ENCODE results near the gene CSDE1.
"Not testable (repeated sequence)": the region's sequence is repeated elsewhere in the genome, so short reads cannot be mapped to it uniquely, and the experiment has no call there.

CSDE1 gene

DNA sequence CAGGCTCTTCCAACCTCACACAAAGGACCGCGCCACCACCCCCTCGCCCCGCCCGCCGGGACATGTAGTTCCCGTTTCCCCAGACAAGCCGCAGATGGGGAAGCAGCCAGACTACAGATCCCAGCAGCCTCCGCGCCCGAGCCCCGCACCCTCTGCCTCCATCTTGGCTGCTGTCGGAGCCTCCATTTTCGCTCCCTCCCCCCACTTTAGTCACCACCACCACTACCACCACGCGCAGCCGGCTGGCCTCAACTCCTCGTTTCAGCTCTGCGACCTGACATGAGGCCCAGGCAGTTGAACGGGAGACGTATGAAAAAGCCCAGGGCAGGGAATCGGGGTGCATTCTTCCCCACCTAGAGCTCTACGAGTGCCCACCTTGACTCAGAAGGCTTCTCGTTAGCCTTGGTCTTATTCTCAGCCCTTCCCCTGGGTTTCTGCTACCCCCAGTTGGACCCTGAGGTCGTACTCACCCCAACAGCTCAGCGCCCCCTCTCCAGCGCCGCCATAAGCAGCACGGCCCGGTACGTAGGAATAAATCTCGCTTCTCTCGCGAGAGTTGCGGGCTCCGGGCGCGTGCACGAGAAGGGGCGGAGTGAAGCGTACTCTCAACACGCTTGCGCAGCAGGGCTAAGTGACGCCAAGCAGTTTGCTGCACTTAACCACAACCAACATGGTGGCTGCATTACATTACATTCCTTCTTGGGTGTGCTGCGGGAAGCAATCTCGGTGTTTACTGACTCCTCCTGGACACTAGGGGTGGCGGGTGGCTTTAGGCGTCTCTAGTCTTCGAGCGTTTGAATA, at the start of gene CSDE1:
Gene CSDE1 (minus strand): TSS at position 530 of the 801 bp plus-strand sequence. CDS start 18,094 bp downstream, outside the sequence.
- DNase-seq: peak; percentile 89

DNA sequence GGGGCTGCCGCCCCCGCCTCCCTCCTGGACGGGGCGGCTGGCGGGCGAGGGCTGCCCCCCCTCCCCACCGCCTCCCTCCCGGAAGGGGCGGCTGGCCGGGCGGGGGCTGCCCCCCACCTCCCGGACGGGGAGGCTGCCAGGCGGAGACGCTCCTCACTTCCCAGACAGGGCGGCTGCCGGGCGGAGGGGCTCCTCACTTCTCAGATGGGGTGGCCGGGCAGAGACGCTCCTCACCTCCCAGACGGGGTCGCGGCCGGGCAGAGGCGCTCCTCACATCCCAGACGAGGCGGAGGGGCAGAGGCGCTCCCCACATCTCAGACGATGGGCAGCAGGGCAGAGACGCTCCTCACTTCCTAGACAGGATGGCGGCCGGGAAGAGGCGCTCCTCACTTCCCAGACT, 46.7 kb upstream of the CSDE1 start:
- not testable (repeated sequence) for DNase-seq

DNA sequence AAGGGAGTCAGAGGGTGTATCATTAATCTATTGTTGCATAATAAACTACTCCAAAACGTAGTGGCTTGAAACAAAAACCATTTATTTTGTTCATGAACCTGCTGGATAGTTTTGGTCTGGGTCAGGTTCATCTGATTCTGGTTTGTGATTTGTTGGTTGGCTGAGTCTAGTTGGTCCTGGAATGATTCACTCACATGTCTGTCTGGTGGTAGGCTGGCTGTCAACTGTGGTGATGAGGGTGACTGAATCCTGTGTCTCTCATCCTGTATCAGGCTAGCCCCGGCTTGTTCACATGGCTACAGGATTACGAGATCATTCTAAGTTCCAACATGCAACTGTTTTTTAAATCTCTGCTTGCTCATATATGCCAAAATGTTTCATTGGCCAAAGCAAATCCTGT, 45.2 kb upstream of the CSDE1 start:
- DNase-seq: no peak

DNA sequence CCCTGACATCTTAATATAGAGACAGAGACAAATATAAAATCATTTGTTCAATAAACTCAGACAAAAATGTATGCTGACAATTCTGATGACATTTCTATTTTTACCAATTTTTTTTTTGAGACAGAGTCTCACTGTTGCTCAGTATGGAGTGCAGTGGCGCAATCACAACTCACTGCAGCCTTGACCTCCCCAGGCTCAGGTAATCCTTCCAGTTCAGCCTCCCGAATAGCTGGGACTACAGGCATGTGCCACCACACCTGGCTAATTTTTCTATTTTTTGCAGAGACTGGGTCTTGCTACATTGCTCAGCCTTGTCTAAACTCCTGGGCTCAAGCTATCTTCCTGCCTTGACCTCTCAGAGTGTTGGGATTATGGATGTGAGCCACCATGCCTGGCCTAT, 36.3 kb upstream of the CSDE1 start:
- no peak for DNase-seq

DNA sequence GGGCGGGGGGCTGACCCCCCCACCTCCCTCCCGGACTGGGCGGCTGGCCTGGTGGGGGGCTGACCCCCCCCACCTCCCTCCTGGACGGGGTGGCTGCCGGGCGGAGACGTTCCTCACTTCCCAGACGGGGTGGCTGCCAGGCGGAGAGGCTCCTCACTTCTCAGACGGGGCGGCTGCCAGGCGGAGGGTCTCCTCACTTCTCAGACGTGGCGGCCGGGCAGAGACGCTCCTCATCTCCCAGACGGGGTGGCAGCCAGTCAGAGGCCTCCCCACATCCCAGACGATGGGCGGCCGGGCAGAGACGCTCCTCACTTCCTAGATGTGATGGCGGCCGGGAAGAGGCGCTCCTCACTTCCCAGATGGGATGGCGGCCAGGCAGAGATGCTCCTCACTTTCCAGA, 32.8 kb upstream of the CSDE1 start:
- DNase-seq: not testable (repeated sequence)

DNA sequence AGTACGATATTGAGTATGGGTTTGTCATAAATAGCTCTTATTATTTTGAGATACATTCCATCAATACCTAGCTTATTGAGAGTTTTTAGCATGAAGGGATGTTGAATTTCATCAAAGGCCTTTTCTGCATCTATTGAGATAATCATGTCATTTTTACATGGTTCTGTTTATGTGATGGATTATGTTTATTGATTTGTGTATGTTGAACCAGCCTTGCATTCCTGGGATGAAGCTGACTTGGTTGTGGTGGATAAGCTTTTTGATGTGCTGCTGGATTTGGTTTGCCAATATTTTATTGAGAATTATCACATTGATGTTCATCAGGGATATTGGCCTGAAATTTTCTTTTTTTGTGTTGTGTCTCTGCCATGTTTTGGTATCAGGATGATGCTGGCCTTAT, 28.7 kb upstream of the CSDE1 start:
- DNase-seq: not testable (repeated sequence)

DNA sequence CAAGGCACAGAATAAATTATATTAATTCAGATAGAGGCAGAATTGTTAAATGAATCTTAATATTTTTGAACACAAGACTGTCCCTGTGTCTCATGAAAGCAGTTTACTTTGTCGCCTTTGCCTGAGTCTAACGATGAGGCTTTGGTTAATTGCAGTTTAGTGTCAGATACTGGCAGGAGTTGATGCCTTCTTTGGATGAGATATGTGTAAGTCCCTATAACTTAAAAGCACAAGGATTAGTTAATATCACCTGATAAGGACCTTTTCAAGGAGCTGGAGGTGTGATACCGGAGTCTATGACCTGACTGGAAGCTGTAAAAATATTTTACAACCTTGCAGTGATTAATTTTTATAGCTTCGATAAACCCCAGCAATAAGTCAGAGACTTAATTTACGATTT, 24.7 kb upstream of the CSDE1 start:
- DNase-seq: no peak

DNA sequence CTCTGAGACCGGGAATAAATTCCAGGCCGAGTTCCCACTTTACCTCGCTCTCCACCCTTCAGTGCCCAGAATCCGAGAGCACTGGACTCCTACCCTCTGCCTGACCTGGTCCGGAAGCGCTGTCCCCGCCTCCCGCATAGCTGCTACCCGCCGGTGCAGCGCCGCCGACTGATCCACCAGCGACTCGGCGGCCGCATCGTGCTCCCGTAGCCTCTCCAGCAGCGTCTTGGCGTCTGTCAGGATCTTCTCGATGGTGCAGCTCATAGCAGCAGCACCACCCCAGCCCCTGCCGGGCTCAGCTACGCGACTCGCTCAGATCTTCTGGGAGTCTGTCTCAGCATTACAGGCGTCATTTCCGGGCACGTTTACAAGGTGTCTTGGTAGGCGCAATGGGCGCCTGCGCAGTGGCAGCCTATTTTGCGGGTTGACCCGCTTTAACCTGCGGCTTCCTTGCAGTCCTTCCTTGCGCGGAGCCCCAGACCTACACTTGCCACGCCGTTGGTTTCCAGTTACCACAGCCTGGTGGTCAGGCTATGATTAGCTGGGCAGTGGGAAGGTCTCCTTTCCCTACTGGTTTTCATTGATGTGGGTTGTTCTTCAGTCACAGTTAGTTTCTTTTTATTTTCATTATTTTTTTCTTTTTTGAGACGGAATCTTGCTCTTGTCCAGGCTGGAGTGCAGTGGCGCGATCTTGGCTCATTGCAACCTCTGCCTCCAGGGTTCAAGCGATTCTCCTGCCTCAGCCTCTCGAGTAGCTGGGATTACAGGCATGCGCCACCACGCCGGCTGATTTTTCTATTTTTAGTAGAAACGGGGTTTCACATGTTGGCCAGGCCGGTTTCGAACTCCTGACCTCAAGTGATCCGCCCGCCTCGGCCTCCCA, 22.8 kb upstream of the CSDE1 start, which contains the start of gene SIKE1:
Gene SIKE1 (minus strand): TSS at position 342 of the 883 bp plus-strand sequence. CDS start 78 bp downstream, at position 264.
- DNase-seq: peak; percentile 78

DNA sequence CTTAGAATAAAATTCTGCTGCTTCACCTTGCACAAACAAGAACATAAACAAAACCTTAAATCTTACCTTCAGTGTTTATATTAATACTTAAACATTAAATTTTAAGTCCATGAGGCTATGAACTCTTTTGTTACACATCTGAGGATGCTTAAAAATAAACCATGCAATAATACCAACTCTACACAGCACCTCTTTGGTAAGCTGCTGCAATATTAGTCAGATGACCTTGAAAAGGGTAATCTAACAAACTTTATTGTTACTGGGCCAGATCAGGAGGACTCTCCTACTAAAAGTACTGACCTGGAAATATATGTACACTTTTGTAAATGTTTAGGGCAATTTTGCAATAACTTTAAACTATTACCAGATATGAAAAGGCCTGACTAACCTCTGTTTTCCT, 21.9 kb upstream of the CSDE1 start:
- no peak for DNase-seq

DNA sequence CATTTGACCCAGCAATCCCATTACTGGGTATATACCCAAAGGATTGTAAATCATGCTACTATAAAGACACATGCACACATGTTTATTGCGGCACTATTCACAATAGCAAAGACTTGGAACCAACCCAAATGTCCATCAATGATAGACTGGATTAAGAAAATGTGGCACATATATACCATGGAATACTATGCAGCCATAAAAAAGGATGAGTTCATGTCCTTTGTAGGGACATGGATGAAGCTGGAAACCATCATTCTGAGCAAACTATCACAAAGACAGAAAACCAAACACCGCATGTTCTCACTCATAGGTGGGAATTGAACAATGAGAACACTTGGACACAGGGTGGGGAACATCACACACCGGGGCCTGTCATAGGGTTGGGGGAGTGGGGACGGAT, 18.9 kb upstream of the CSDE1 start:
- not testable (repeated sequence) for DNase-seq

DNA sequence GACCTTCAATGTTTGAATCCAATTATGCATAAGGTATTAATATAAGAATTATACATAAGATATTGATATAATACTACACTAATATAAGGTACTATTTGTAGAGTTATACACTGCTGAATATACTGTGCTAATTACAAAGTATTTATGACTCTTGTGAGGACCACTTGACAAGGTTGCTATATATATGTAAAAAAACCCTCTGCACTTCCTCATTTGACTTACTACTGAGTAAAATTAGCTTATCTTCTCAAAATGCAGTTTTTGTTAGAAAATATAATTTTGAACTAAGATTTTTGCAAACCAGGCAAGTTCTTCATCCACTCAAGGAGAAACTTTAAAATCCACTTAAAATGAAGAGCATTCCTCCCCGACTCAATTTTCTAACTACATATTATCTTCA, 14.2 kb upstream of the CSDE1 start:
- no peak for DNase-seq

DNA sequence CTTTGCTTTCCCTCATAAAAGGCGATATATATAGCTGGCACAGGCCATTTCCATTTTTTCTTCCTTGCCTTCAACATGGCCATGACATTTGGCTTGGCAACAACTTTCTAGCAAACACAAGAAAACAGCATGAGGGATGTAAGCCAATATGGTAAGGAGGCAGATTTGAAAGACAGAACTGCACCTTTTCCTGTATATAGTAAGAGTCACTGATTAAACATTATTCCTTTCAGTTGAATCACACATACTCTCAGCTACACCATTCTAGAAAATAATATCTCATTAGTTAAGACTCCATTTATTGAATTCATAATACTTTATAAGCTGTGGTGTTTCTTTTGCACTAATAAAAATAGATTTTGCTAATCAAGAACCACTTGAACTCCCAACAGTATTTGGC, 13.2 kb upstream of the CSDE1 start:
- no peak for DNase-seq

DNA sequence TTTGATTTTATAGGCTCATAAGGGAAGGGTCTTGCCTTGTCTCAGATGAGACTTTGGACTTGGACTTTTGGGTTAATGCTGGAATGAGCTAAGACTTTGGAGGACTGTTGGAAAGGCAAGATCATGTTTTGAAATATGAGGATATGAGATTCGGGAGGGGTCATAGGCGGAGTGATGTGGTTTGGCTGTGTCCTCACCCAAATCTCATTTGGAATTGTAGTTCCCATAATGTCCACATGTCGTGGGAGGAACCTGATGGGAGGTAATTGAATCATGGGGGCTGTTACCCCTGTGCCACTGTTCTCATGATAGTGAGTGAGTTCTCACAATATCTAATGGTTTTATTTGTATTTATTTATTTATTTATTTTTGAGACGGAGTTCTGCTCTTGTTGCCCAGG, 6.9 kb upstream of the CSDE1 start:
- no peak for DNase-seq

DNA sequence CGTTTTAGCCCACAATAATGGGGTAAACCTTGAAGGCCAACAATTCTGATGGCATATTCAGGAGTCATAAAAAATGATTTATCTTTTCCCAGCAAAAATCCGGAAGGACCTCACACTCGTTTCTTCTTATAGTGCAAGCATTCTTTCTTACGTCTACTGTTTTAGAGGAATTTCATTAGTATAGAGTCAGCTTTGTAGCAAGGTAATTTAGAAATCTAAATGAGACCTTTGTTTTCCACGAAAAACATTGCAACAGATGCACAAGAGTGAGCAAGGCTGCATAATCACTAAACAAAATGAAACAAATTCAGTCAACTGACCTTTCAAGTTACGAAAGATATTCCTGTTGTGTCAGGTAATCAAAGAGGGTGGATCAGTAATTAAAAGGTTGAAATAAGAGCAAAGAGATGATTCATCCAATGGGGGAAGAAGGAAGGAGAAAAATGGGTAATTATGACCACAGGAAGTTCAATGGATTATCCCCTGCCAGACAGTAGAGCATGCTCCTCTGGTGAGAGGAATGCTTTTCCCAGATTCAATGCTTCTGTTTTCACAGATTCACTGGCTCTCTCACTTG, 560 bp upstream of the CSDE1 start:
- DNase-seq: no peak

DNA sequence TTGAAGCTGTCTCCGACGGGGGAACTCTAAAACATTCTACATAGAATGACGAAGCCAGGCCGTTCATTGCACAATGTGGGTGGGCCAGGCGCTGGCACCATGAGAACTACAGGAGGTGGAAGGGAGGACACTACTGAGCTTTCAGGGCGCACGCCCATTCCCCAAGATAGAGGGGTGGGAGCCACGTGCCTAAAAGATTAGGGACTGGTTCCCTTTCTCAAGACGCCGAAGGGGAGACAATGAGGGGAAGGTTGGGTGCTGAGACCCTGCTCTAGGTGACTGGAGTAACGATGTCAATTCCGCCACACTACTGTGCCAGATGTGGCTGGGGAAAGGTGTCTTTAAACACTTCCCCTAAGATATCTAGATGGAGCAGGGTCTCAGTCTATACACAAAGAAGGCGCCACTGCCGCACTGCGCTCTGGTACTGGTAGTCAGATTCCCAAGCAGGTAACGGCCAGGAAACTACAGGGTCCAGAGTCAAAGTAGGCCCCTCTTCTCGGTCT, 782 bp downstream of the CSDE1 start:
- DNase-seq: no peak

DNA sequence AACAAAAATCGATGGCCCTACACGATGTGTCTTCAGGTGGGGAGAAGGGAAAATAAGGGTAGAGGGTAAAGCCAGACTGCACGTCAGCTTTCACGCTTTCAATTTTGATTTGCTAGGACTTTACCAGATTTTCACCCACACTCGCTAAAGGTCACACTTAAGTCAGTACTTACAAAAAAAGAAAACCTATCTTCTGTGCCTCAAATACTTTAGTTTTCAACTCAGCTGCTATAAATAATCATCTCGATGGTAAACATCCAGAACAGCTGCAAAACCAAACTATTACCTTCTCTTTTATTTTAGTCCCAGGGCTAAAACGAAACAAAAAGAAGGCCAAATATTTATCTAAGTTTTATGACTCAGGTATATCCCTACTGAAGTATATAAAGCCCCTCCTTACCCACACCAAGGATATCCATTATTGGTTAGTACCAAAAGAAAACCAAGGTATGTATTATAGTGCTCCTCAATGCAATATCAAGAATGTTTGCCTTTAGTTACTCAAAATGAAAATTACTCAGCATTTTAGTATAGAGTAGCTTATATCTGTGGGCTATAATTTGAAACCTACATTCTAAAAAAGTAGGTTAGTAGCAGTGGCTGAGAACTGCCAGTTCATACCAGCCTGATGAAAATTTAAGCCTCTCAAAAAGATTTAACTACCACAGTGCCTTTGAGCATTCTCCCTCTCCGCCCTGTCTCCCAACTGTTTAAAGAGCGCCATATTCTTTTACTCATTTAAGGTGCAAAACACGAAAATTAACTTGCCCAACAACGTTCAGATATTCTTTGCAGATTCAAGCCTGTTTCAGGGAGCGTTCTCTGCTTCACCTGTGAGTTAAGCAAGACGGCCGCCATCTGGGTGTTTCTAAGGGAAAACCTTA, 1.5 kb downstream of the CSDE1 start:
- no peak for DNase-seq

DNA sequence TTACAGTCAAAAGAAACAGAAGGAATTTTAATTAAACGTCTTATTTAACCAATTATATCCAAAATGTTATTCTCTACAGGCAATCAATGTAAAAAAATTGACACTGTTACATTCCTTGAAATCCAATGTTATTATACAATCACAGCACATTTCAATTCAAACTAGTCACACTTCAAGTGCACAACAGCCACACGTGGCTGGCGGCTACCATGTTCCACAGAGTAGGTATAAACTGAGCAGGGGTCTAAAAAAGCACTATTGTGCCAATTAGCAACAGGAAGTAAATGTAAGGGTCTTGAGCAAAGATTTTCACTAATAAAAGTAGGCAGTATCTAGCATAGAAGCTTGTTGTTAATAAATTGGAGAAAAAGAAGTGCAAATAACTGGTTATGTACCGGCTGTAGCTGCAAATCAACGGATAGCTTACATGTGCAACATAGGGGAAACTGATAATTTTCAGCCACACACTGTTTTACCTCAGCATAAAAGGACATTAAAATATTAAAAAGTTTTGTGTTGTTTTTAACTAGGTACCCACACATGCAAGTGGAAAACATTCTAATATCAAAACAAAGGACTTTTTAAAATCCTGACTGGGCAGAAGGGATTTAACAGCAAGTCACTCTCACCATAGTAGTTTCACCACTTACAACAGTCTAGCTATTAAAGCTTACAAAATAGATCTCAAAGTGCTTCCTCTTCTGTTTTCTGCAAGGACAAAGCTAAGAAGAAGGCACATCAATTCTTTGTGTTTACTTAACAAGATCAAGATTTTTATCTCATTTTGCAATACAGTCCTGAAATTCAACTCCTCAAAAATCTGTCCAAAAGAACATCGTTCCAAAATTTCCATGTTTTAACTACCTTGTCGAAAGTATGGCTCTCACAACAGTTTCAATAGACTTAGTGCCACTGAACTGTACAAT, 2.5 kb downstream of the CSDE1 start:
- no peak for DNase-seq

DNA sequence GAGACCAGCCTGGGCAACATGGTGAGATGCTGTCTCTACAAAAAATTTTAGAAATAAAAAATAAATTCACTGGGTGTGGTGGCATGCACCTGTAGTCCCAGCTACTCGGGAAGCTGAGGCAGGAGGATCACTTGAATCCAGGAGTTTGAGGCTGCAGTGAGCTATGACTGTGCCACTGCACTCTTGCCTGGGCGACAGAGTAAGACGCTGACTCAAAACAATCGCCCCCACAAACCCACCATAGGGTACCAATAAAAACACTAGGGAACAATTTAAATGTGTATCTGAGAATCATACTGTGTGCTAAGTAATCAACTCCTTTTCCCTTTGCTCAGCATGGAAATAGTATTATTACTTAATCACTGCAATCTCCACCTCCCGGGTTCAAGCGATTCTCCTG, 4.1 kb downstream of the CSDE1 start:
- not testable (repeated sequence) for DNase-seq

DNA sequence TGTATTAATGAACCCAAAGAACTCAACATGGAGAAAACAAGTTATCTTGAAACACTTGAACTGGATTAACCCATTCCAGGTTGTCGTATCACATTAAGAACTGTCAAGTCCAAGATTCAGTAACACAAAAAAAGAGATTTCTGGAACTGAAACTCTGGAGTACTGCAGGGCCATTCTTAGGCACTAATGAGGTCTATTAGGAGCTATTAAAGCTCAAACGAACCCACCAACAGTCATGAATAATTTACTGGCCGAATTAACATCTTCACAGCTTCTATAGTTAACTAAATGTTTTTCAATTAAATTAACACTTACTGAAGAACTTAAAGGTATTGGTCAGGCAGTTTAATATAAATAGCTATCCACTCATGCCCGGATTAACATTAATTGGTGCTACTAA, 4.6 kb downstream of the CSDE1 start:
- no peak for DNase-seq

DNA sequence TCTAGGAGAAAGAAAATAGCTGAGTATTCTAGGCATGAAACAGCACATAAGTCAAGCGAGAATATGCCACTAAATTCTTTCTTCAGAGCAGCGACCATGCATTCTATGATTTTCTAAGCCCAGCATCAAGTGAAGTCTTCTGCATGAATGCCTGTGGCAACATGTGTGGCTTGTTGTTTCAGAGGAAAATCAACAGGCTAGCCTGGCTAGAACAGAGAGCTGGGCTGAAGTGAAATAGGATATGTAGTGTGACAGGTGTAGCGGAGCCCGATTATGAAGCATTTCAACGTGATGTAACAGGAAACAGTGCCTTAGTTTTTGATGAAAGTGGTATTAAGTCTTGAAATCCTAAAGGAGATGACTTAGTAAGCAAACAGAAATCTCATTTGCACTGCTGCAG, 7.0 kb downstream of the CSDE1 start:
- DNase-seq: no peak

DNA sequence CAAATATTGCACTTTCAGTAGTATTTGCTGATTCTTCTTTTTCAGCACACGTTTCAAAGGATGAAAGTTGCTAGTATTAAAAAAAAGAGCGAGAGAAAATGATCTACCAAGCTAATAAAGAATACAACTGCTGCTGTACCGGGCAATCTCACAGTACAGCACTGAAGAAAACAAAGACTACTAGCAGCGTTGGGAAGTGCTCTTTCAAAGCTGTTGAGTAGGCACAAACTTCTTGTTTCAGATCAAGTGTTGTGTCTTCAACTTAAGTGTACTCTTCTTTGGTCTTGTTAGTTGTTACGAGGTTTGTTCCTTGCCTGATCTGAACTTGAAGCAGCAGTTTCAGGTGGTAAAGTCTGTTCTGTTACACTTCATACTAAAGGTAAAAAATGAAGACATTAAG, 7.9 kb downstream of the CSDE1 start:
- DNase-seq: no peak
